Measurements from ENCODE around the gene XYLT2.
"Not testable (repeated sequence)": the region's sequence is repeated elsewhere in the genome, so short reads cannot be mapped to it uniquely, and the experiment has no call there.

The XYLT2 gene

DNA sequence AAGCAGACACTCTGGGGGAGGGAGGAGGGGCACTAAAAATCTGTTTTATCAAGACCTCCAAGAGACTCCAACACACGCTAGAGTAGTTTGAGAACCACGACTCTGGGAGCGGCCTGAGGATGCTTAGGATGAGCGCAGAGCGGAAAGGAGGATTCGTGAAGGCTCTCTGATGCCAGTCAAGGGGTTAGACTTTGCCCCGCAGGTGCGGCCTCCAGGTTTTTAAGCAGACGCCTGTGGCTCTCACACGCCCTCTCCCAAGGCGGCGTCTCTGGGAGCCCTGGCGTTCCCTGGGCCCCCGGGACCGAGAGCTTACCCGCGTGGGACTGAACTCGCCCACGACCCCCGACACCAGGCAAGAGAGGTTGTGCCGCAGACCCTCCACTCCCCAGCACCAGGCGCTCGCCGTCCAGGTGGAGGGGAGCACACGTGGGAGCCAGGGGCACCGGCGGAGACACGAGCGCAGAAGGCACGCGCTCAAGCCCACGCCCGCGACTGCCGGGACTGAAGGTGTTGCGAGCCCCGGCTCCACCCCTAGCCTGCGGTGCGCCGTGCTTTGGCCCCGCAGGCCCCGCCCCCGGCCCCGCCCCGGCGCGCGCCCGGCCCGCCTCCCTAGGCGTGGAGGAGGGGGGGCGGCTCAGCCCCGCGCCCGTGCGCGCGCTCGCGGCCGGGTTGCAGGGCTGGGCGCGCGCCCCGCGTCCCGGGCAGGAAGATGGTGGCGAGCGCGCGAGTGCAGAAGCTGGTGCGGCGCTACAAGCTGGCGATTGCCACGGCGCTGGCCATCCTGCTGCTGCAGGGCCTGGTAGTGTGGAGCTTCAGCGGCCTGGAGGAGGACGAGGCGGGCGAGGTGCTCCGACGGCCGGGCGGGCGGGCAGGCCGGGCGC lies at the start of gene XYLT2:
XYLT2 (plus strand) TSS at position 695 of the 881 bp plus-strand sequence; CDS start at position 710, 15 bp downstream.
- FAIRE-seq, result no peak

DNA sequence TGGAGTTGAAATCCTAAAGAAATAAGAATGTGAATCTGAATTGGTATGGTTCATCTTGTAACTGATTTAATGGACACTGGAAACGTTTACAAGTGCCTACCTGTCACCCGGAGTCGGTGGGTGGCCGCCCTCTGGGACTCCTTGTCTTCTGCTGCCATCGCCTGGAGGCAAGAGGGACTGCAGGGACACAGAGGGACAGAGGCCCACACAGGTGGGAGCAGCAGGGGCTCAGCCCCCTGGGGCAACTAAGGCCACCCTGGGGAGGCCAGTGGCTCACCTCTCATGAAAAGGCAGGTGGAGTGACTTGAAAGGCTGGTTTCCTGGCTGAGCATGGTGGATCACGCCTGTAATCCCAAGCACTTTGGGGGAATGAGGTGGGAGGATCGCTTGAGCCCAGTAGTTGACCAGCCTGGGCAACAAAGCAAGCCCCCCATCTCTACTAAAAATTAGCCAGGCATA lies 48.5 kb upstream of the XYLT2 start:
- FAIRE-seq, result no peak

GRCh38 chr17:50298018-50298417 lies 47.9 kb upstream of the XYLT2 start:
- no peak for FAIRE-seq

- no peak for FAIRE-seq
Observed at GRCh38 chr17:50299776-50300175, 46.1 kb upstream of the XYLT2 start.

GRCh38 chr17:50300824-50301223 lies 45.1 kb upstream of the XYLT2 start:
- not testable (repeated sequence) for FAIRE-seq

GRCh38 chr17:50301891-50302584 lies 43.9 kb upstream of the XYLT2 start:
- FAIRE-seq, result no peak

GRCh38 chr17:50303051-50303450 lies 42.9 kb upstream of the XYLT2 start:
- no peak for FAIRE-seq

GRCh38 chr17:50303596-50303995 lies 42.3 kb upstream of the XYLT2 start:
- no peak for FAIRE-seq

- no peak for FAIRE-seq
Observed at GRCh38 chr17:50304781-50305404, 41.0 kb upstream of the XYLT2 start.

- no peak for FAIRE-seq
Observed at GRCh38 chr17:50307654-50308053, 38.3 kb upstream of the XYLT2 start.

- no peak for FAIRE-seq
Observed at GRCh38 chr17:50308666-50309065, 37.3 kb upstream of the XYLT2 start.

DNA sequence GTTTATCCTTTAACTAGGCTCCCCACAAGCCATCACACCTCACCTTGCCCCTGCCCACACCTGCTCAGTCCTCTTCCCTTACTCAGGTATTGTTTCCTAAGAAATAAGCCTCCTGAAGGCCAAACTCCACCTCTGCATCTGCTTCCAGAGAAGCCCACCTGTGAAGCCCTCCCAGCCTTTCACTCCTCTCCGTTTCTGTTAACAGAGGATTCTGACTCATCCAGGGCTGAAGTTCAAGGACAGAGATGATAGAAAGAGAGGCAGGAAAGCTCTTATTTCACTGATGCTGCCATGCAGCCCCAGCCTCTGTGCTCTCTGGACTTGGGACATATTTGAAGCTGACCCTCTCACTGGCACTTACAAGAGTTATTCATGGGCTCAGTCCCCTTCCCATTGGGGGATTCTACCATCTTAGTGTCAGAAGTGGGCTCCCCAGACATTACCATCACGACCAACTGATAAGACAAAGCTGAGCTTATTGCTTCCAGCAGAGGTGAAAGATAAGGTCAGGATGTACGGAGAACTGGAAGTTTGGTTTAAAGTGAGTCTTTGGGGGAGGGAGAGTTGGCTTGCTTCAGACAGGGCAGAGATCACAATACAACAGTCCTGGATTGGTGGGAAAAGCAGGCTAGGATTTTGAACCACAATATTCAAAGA lies 35.3 kb upstream of the XYLT2 start:
- no peak for FAIRE-seq

DNA sequence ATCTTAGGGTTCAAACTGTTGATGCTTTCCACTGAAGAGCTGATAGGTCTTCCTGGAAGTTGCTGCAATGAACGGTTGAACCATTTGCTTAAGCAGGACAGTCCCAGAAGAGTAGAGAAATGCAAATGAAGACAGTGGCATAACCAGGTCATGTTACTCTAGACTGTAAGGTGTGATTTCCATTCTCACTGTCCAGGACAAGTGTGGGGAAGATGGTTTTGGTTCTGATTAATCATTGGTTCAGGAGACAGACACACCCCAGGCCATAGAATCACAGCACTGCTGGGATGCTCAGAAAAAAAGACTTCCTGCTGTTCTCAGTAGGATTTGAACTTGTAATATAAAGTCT lies 34.8 kb upstream of the XYLT2 start:
- no peak for FAIRE-seq

DNA sequence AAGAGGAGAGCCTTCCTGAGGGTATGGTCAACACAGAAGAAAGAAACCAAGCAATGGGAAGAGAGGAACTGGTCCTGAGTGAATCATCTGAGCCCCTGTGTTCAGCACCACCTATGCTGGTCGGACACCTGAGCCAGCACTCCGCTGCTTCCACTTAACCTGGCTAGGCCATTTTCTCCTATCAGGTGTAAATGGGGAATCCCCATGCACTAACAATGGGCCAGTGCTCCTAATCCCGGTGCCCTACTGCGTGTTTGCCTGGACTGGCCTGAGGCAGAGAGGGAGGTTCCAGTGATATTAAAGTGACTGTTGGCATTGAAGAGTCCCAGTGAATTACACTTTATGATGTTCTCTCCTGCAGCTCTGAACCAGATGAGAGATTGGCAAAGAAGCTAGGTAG lies 34.4 kb upstream of the XYLT2 start:
- FAIRE-seq, result no peak

DNA sequence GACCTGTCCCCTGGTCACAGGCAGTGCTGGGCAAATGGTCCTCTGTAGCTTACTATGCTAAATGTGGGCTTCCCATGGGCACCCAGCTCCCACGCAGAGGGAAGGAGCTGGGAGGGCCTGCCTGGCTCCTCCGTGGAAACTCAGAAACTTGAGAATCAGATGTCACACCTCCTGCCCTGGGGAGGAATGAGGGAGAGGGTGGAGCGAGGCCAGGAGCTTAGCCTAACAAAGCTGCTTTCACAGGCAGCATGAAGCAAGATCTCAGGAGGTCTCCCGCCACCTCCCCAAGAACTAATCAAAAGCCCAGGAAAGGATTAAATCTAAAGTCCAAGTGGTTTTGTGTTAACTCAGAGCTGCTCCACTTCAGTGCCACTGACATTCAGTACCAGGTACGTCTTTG lies 33.6 kb upstream of the XYLT2 start:
- no peak for FAIRE-seq

DNA sequence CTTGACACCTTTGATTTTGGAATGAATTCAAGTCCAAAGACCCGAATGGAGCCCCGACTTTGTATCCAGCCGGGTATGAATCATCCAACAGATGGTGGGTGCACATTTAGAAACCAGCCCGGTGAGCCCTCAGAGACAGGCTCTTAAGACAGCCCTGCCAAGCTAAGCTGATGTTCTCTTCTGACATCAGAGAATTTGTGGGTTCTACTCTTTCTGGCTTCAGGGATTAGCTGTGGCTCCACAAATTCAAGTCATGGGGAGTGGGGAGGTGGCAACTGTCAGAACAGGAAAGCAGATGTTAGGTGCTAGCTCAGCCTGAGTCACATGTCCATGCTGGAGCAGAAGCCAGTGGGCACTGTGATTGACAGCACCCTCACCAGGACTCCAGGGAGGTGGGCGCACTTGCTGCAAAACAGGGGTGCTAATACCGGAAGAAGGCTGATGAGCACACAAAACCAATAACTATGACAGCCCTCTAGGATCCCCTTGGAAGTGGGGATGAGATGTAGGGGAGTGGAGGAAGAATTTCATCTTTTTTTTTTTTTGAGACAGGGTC lies 31.4 kb upstream of the XYLT2 start:
- no peak for FAIRE-seq

- FAIRE-seq, result no peak
Observed at GRCh38 chr17:50316016-50316587, 29.8 kb upstream of the XYLT2 start.

DNA sequence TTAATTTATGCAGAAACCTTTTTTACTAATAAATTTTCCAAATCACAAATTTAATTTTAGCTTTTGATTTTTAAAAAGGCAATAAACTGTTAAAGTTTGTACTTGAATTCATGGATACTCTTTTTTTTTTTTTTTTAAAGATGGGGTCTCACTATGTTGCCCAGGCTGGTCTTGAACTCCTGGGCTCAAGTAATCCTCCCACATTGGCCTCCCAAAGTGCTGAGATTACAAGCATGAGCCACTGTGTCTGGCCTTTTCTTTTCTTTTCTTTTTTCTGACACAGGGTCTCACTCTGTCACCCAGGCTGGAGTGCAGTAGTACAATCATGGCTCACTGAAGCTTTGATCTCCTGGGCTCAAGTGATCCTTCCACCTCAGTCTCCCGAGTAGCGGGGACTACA lies 29.3 kb upstream of the XYLT2 start:
- not testable (repeated sequence) for FAIRE-seq

DNA sequence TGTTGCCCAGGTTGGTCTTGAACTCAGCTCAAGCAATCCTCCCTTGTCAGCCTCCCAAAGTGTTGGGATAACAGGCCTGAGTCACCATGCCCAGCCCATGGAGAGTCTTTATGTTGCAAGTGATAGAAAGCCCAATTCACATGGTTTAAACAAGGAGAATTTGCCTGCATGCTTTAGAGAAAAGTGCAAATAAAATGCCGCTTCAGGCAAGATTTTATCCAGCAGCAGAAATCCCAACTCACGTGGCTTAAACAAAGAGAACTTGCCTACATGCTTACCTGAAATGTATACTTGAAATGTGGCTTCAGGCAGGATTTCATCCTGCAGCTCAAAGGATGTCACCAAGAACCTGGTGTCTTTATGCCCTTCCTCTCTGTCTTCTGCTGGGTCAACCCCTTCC lies 28.8 kb upstream of the XYLT2 start:
- FAIRE-seq, result no peak

DNA sequence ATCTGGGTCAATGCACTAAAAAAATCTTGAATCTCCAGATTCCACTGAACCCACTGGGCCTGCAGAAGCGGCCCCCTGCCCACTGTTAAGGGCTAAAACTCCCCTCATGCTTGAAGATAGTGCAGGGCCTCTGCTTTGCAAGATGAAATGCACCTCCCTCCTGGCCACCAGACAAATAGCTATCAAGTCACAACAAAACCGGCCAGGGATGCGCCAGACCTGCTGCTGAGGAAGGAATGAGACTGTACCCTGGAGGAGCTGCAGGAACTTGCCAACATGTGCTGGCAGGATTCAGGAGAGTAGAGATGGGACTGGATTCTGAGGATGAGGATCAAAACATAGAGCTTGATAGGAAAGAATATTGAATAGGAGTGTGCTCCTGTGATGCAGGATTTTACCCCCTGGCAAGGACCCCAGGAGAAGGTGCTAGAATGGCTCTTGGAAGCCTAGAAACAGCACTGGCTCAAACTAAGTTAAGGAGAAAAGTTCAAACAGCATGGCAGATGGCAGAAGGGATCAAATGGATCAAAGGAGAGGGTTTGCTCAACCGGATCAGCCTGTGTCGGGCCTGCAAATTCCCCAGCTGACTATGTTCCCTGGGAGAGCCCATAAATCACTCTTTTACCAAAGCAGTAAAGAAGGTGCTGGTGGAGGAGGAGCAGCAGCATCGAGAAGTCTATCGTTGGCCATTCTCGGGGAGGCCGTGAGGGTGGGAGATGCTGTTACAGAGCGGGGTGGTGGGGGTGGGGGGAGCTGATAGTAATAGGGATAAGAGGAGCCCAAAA lies 27.2 kb upstream of the XYLT2 start:
- FAIRE-seq, result no peak

DNA sequence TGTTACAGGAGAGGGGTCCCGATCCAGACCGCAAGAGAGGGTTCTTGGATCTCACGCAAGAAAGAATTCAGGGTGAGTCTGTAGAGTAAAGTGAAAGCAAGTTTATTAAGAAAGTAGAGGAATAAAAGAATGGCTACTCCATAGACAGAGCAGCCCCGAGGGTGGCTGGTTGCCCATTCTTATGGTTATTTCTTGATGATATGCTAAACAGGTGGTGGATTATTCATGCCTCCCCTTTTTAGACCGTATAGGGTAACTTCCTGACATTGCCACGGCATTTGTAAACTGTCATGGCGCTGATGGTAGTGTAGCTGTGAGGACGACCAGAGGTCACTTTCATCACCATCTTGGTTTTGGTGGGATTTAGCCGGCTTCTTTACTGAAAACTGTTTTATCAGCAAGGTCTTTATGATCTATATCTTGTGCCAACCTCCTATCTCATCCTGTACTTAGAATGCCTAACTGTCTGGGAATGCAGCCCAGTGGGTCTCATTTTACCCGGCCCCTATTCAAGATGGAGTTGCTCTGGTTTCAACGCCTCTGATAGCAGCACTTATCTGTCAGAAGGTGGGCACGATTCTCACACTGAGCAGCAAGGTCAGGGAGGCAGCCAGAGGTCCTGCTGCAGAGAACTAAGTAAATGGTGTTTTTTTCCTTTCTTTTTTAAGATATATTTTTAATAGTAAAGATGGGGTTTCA lies 26.5 kb upstream of the XYLT2 start:
- FAIRE-seq, result no peak
